Measurements from ENCODE around the gene BCAT1. TPM values are rescaled to one million over a fixed set of nuclear protein-coding genes. Genes with fewer than 3 reads are reported as not detected.

Gene BCAT1
- total and polyA plus RNA-seq, 2 of the 8 experiments (the other 6 are each of a cell fraction or from before 2014, with no cell fraction given) = 19.7 to 263 TPM

DNA sequence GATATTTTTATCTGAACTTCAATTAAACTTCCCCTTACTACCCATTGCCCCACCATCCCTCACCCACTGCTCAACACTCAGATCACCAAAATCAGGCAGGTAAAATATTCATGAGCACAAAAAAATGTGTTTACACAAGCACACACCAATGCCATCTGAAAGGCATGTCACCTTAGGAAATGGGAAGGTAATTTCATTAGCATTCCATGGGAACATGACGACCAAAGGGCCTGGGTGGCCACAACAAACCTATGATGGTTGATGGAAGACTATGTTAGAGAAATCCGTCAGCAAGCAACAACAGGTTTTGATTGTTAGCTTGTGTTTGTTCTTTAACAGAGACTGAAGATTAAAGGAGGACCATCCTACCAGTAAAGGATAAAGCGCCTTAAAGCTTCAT, 97.6 kb downstream of the BCAT1 start:
- Histone ChIP-seq H3K9me3 (ENCODE audit: insufficient read depth in 2 of 2, low read depth in 1 of 2, low read length in 1 of 2) (no peaks in the 10 kb centered on the region), H3K23ac (ENCODE audit: insufficient read length) (no peak overlapping the region), H3K14ac (ENCODE audit: insufficient read length) (no peak overlapping the region), H4K8ac (ENCODE audit: extremely low read depth, insufficient read depth, low read length) (no peak overlapping the region), H2AFZ (ENCODE audit: low read length) (no peak overlapping the region), H3K4me1 (replicated peaks in 1 of 4; ENCODE audit: control insufficient read depth in 3 of 4, insufficient read depth in 4 of 4, low read length in 3 of 4) (peaks cover 0 to 2% (median under 1%) of the 10 kb centered on the region in 4 experiments; a peak in 2 of 7 replicates), H3K56ac (replicated peaks; ENCODE audit: insufficient read length, low read depth, low read length) (no peak overlapping the region), H3K4me3 (ENCODE audit: extremely low read depth in 1 of 4, insufficient read depth in 2 of 4, low read depth in 3 of 4, low read length in 4 of 4) (no peak overlapping the region), H4K5ac (ENCODE audit: insufficient read length, low read depth, low read length) (no peak overlapping the region), H3K79me2 (ENCODE audit: control insufficient read depth in 1 of 2, insufficient read depth in 2 of 2, low read length in 2 of 2) (peaks cover 0 to 3% of the 10 kb centered on the region in 2 experiments; a peak in 1 of 4 replicates), H2BK5ac (ENCODE audit: low read depth, low read length) (no peak overlapping the region), H3K79me1 (ENCODE audit: low read depth, low read length) (peaks cover 3% of the 10 kb centered on the region; the same call in 1 of the 2 replicates), H2BK15ac (ENCODE audit: low read length) (no peak overlapping the region), H3K9ac (replicated peaks in 1 of 4; ENCODE audit: extremely low read depth in 1 of 4, low read depth in 3 of 4, low read length in 3 of 4) (no peak overlapping the region), H4K20me1 (replicated peaks in 1 of 2; ENCODE audit: control insufficient read depth in 1 of 2, insufficient read depth in 2 of 2, low read length in 2 of 2) (peaks cover 0 to 4% of the 10 kb centered on the region in 2 experiments), H3K27ac (ENCODE audit: low read depth, low read length) (no peak overlapping the region), H3K27me3 (replicated peaks in 1 of 4; ENCODE audit: control insufficient read depth in 3 of 4, extremely low read depth in 1 of 4, insufficient read depth in 3 of 4, low read length in 3 of 4) (no peaks in the 10 kb centered on the region), H3K36me3 (ENCODE audit: control insufficient read depth in 2 of 4, insufficient read depth in 4 of 4, low read length in 3 of 4) (peaks cover 9 to 21% (median 12%) of the 10 kb centered on the region in 4 experiments; a peak in 7 of 8 replicates), H2BK120ac (replicated peaks; ENCODE audit: low read depth, low read length) (no peak overlapping the region), H2BK20ac (ENCODE audit: low read length) (no peak overlapping the region), H4K91ac (replicated peaks; ENCODE audit: insufficient read length, low read length) (no peak overlapping the region), H3K4ac (replicated peaks; ENCODE audit: insufficient read length, low read depth, low read length) (no peak overlapping the region), H2BK12ac (ENCODE audit: low read depth, low read length) (no peak overlapping the region), H2AK5ac (ENCODE audit: low read depth, low read length) (no peak overlapping the region), H3K4me2 (ENCODE audit: insufficient read depth in 1 of 2, low read depth in 2 of 2, low read length in 2 of 2) (no peak overlapping the region), H3K18ac (ENCODE audit: extremely low read depth, low read length) (no peak overlapping the region), H3K23me2 (ENCODE audit: low read depth, low read length) (peaks cover 3% of the 10 kb centered on the region; the same call in 1 of the 2 replicates)
- DNase-seq (ENCODE audit: low read depth in 1 of 2, low spot score in 2 of 2) = no peak
- 85% methylated on average over 3 of the region's 3 CpGs; no CpG with 5 or more reads in 1 of the 2 experiments for WGBS, 2 experiments (ENCODE audit: extremely low coverage in 1 of 2, insufficient coverage in 1 of 2, insufficient read length in 1 of 2, insufficient replicate concordance in 2 of 2, low coverage in 1 of 2, low lambda C conversion rate in 2 of 2, missing lambda C conversion rate in 1 of 2)
- FAIRE-seq = peak; percentile 7
- CTCF ChIA-PET (ENCODE audit: partially characterized antibody) = interaction anchor here (0.6 to 1.8 kb wide), 4 partner anchors 9 to 113 kb away, joined by 3 to 4 read pairs (median 3); no protein-coding TSS in a partner anchor
- POLR2A ChIA-PET (ENCODE audit: partially characterized antibody) = interaction anchor here (1.0 to 2.4 kb wide), 2 partner anchors 9 to 95 kb away, joined by 4 to 9 read pairs; no protein-coding TSS in a partner anchor
- TF ChIP-seq SAP30 (IDR thresholded peaks at IDR 0.05; ENCODE audit: insufficient read depth, insufficient replicate concordance, low read length) = no peak
- no peak for TF ChIP-seq TBP (IDR thresholded peaks at IDR 0.05; ENCODE audit: low read depth, low read length)
- no peak for TF ChIP-seq KDM1A (IDR thresholded peaks at IDR 0.05; ENCODE audit: borderline replicate concordance, low read length)

All from H1 (cell line).